ENCODE measurements around the gene COL11A2. TPM values are rescaled to one million over a fixed set of nuclear protein-coding genes. Genes with fewer than 3 reads are reported as not detected.

The COL11A2 gene
- total RNA-seq, 1 donor from 2014 or later, result 10.0 TPM

GRCh38 chr6:33166363-33166762 lies 25.9 kb downstream of the COL11A2 start:
- Mint-ChIP-seq H3K4me1 (ENCODE audit: low read depth) (peaks cover 11% of the 10 kb centered on the region), H3K27ac (ENCODE audit: unreplicated experiment) (no peak overlapping the region), H3K4me3 (ENCODE audit: unreplicated experiment) (no peak overlapping the region), H3K9me3 (ENCODE audit: low read depth) (no peaks in the 10 kb centered on the region), H3K27me3 (ENCODE audit: low read depth) (peaks cover 2% of the 10 kb centered on the region), H3K36me3 (ENCODE audit: low read depth) (no peaks in the 10 kb centered on the region)
- no peak for DNase-seq (ENCODE audit: low spot score)
- no peak for TF ChIP-seq CTCF (IDR thresholded peaks at IDR 0.05)

- Mint-ChIP-seq H3K9me3 (ENCODE audit: low read depth) (no peaks in the 10 kb centered on the region), H3K27me3 (ENCODE audit: low read depth) (peaks cover 2% of the 10 kb centered on the region), H3K4me1 (ENCODE audit: low read depth) (peaks cover 16% of the 10 kb centered on the region), H3K4me3 (ENCODE audit: unreplicated experiment) (no peak overlapping the region), H3K36me3 (ENCODE audit: low read depth) (no peaks in the 10 kb centered on the region), H3K27ac (ENCODE audit: unreplicated experiment) (no peak overlapping the region)
- no peak for DNase-seq (ENCODE audit: low spot score)
- TF ChIP-seq CTCF (IDR thresholded peaks at IDR 0.05), result no peak
Observed at GRCh38 chr6:33165581-33166258, 26.5 kb downstream of the COL11A2 start.

- no peak for TF ChIP-seq CTCF (IDR thresholded peaks at IDR 0.05)
- Mint-ChIP-seq H3K27me3 (ENCODE audit: low read depth) (peaks cover 2% of the 10 kb centered on the region), H3K9me3 (ENCODE audit: low read depth) (no peaks in the 10 kb centered on the region), H3K4me1 (ENCODE audit: low read depth) (peaks cover 16% of the 10 kb centered on the region), H3K36me3 (ENCODE audit: low read depth) (no peaks in the 10 kb centered on the region), H3K27ac (ENCODE audit: unreplicated experiment) (no peak overlapping the region), H3K4me3 (ENCODE audit: unreplicated experiment) (no peak overlapping the region)
- no peak for DNase-seq (ENCODE audit: low spot score)
Observed at GRCh38 chr6:33164665-33165373, 27.4 kb downstream of the COL11A2 start.

GRCh38 chr6:33164176-33164575 lies 28.1 kb downstream of the COL11A2 start:
- peaks cover 16% of the 10 kb centered on the region for H3K4me1 Mint-ChIP-seq (ENCODE audit: low read depth)
- TF ChIP-seq CTCF (IDR thresholded peaks at IDR 0.05), result no peak
- no peaks in the 10 kb centered on the region for H3K36me3 Mint-ChIP-seq (ENCODE audit: low read depth)
- no peak overlapping the region for H3K27ac Mint-ChIP-seq (ENCODE audit: unreplicated experiment)
- peaks cover 2% of the 10 kb centered on the region for H3K27me3 Mint-ChIP-seq (ENCODE audit: low read depth)
- H3K4me3 Mint-ChIP-seq (ENCODE audit: unreplicated experiment), result no peak overlapping the region
- DNase-seq (ENCODE audit: low spot score), result no peak
- no peaks in the 10 kb centered on the region for H3K9me3 Mint-ChIP-seq (ENCODE audit: low read depth)

- DNase-seq (ENCODE audit: low spot score), result no peak
- Mint-ChIP-seq H3K4me3 (ENCODE audit: unreplicated experiment) (no peak overlapping the region), H3K36me3 (ENCODE audit: low read depth) (no peaks in the 10 kb centered on the region), H3K27ac (ENCODE audit: unreplicated experiment) (no peak overlapping the region), H3K4me1 (ENCODE audit: low read depth) (peaks cover 16% of the 10 kb centered on the region), H3K9me3 (ENCODE audit: low read depth) (no peaks in the 10 kb centered on the region), H3K27me3 (ENCODE audit: low read depth) (peaks cover 2% of the 10 kb centered on the region)
- no peak for TF ChIP-seq CTCF (IDR thresholded peaks at IDR 0.05)
Observed at GRCh38 chr6:33163540-33163939, 28.7 kb downstream of the COL11A2 start.
